A549 (cell line): ENCODE results near the gene PRPF40A. TPM values are rescaled to one million over a fixed set of nuclear protein-coding genes. Genes with fewer than 3 reads are reported as not detected.

Experiments
- ATAC-seq, 2 experiments: fragments of 200-7000 bp in 1 of 2; fragments of >200 bp in 1 of 2; cut with Nextera tagmentation in 1 of 2; cut with Tn5 transposase in 1 of 2; 3 replicates each; pipeline versions ENCODE4 v1.8.0 to v1.9.1; 2018 to 2020; ENCODE audit warnings: mild to moderate bottlenecking in 1 of 2, moderate library complexity in 1 of 2
- CTCF ChIA-PET: fragments of 300-600 bp; sonication (Branson Sonifier 250); formaldehyde crosslinking; extraction: SDS; loops from one replicate; lab custom pipeline; 2021; ENCODE audit warnings: antibody characterized with exemption, inconsistent platforms; lab: Yijun Ruan, JAX
- POLR2A ChIA-PET: fragments of 350-600 bp; formaldehyde crosslinking; extraction: SDS; loops from one replicate; lab custom pipeline; 2021; ENCODE audit warnings: antibody characterized with exemption, inconsistent platforms; lab: Yijun Ruan, JAX
- DNase-seq, 2 experiments: peaks; one replicate each; pipeline versions ENCODE4 v3.0.0 to v3.0.0-alpha.2; 2011 to 2016; ENCODE audit warnings: low read depth in 1 of 2, low spot score in 1 of 2
- FAIRE-seq: peaks from 2 replicates; lab custom pipeline; 2011; peaks lifted over from hg19 to GRCh38; lab: Jason Lieb, UNC
- H3K27ac ChIP-seq, 2 experiments: fragments of >200 bp; sonication (Bioruptor Twin); formaldehyde crosslinking; 3 replicates each; pipeline ENCODE4 v1.5.1; 2016 to 2017
- H3K4me1 ChIP-seq: fragments of >200 bp; sonication (Bioruptor Twin); formaldehyde crosslinking; 3 replicates; pipeline ENCODE4 v1.6.1; 2016
- H3K4me2 ChIP-seq: fragments of >200 bp; sonication (Bioruptor Twin); formaldehyde crosslinking; 3 replicates; pipeline ENCODE4 v1.6.1; 2016
- H3K4me3 ChIP-seq: fragments of >200 bp; sonication (Bioruptor Twin); formaldehyde crosslinking; 3 replicates; pipeline ENCODE4 v1.5.1; 2016
- H3K9me3 ChIP-seq: fragments of >200 bp; sonication (Bioruptor Twin); formaldehyde crosslinking; 3 replicates; pipeline ENCODE4 v1.6.1; 2016
- CHD2 ChIP-seq: fragments of 150-350 bp; IDR thresholded peaks from 2 replicates; pipeline ENCODE4 v1.6.1; 2014; ENCODE audit warnings: low read length; ENCODE audit not compliant: partially characterized antibody
- CHD4 ChIP-seq: fragments of 200-600 bp; sonication (generic); IDR thresholded peaks from 2 replicates; pipeline ENCODE4 v1.6.1; 2016; ENCODE audit warnings: antibody characterized with exemption, mild to moderate bottlenecking, borderline replicate concordance
- EHF ChIP-seq: fragments of 250-450 bp; sonication (Bioruptor Pico); IDR thresholded peaks from 2 replicates; pipeline ENCODE4 v1.5.0; 2020; ENCODE audit warnings: mild to moderate bottlenecking
- ESRRA ChIP-seq: fragments of 150-350 bp; IDR thresholded peaks from 2 replicates; pipeline ENCODE4 v1.6.1; 2014; ENCODE audit warnings: mild to moderate bottlenecking, low read length, borderline replicate concordance
- GATA3 ChIP-seq: IDR thresholded peaks from 2 replicates; pipeline ENCODE4 v1.6.1; 2012; ENCODE audit warnings: borderline replicate concordance
- HOXA7 ChIP-seq: fragments of 250-450 bp; sonication (Bioruptor Pico); IDR thresholded peaks from 2 replicates; pipeline ENCODE4 v1.5.0; 2020; ENCODE audit warnings: mild to moderate bottlenecking, moderate library complexity
- HOXB5 ChIP-seq: fragments of 250-450 bp; sonication (Bioruptor Pico); IDR thresholded peaks from 2 replicates; pipeline ENCODE4 v1.5.0; 2020; ENCODE audit warnings: mild to moderate bottlenecking, moderate library complexity
- JUN ChIP-seq, 2 experiments: fragments of >200 bp; sonication (Bioruptor Twin); formaldehyde crosslinking; IDR thresholded peaks; 2 replicates in 1 of 2; 3 replicates in 1 of 2; pipeline ENCODE4 v1.6.1; 2016 to 2017
- JUNB ChIP-seq: fragments of >200 bp; sonication (Bioruptor Twin); formaldehyde crosslinking; IDR thresholded peaks from 2 replicates; pipeline ENCODE4 v1.6.1; 2016
- KDM1A ChIP-seq: fragments of 200-600 bp; sonication (generic); IDR thresholded peaks from 2 replicates; pipeline ENCODE4 v1.6.1; 2016; ENCODE audit warnings: low read depth, mild to moderate bottlenecking
- MAZ ChIP-seq: fragments of 150-350 bp; IDR thresholded peaks from 2 replicates; pipeline ENCODE4 v1.6.1; 2014; ENCODE audit warnings: antibody characterized with exemption, low read depth, low read length, borderline replicate concordance
- RARB ChIP-seq: fragments of 250-450 bp; sonication (Bioruptor Pico); IDR thresholded peaks from 2 replicates; pipeline ENCODE4 v1.8.0; 2021; ENCODE audit warnings: mild to moderate bottlenecking, moderate library complexity
- SMC3 ChIP-seq: fragments of >200 bp; sonication (Bioruptor Twin); formaldehyde crosslinking; IDR thresholded peaks from 3 replicates; pipeline ENCODE4 v1.6.1; 2018; ENCODE audit warnings: inconsistent platforms
- TFCP2L1 ChIP-seq: fragments of 250-450 bp; sonication (Bioruptor Pico); IDR thresholded peaks from 2 replicates; pipeline ENCODE4 v1.5.0; 2021; ENCODE audit warnings: mild to moderate bottlenecking
- TP53 ChIP-seq: fragments of 250-450 bp; sonication (Bioruptor Pico); IDR thresholded peaks from 2 replicates; pipeline ENCODE4 v1.5.0; 2021; ENCODE audit warnings: mild to moderate bottlenecking, moderate library complexity
- ZC3H11A ChIP-seq: fragments of 450-650 bp; IDR thresholded peaks from 2 replicates; pipeline ENCODE4 v1.6.1; 2014; ENCODE audit warnings: antibody characterized with exemption, mild to moderate bottlenecking
- ZNF302 ChIP-seq: fragments of 250-450 bp; sonication (Bioruptor Pico); IDR thresholded peaks from 2 replicates; pipeline ENCODE4 v1.9.0; 2021; ENCODE audit warnings: inconsistent platforms, mild to moderate bottlenecking, moderate library complexity
- WGBS: methylation state at CpG from one replicate; pipeline ENCODE4 v1.1.6; 2017; ENCODE audit errors: missing lambda C conversion rate; 5-methylcytosine and 5-hydroxymethylcytosine counted together
- polyA plus RNA-seq, 4 experiments: library from polyadenylated mRNA; depleted of rRNA in 3 of 4; stranded (reverse); fragments of >200 nt; fragmentation: RNase III in 1 of 4; extraction: RNeasy Plus Mini Kit Qiagen cat#74134 plus additional on column Dnase treatment in 1 of 4; gene quantifications; 2 replicates in 3 of 4; 3 replicates in 1 of 4; pipeline ENCODE4 v1.2.3, GENCODE V29; 2011 to 2017
- TF ChIP-seq, protein P1 (sequence below): fragments of 200-600 bp; sonication (generic); IDR thresholded peaks from 2 replicates; pipeline ENCODE4 v1.6.1; 2016; ENCODE audit warnings: antibody characterized with exemption, mild to moderate bottlenecking, moderate library complexity
- TF ChIP-seq, protein P2 (sequence below): IDR thresholded peaks from 2 replicates; pipeline ENCODE4 v1.6.1; 2012
- TF ChIP-seq, protein P3 (sequence below): fragments of 250-450 bp; sonication (Bioruptor Pico); IDR thresholded peaks from 2 replicates; pipeline ENCODE4 v1.5.0; 2020; ENCODE audit warnings: low read depth, mild to moderate bottlenecking, moderate library complexity
- TF ChIP-seq, protein P4 (sequence below): fragments of 450-650 bp; IDR thresholded peaks from 2 replicates; pipeline ENCODE4 v1.6.1; 2014; ENCODE audit warnings: antibody characterized with exemption

Gene PRPF40A
- polyA plus RNA-seq, 2 of the 4 experiments (the other 2 are of a cell fraction) = 75.1 to 186 TPM

DNA sequence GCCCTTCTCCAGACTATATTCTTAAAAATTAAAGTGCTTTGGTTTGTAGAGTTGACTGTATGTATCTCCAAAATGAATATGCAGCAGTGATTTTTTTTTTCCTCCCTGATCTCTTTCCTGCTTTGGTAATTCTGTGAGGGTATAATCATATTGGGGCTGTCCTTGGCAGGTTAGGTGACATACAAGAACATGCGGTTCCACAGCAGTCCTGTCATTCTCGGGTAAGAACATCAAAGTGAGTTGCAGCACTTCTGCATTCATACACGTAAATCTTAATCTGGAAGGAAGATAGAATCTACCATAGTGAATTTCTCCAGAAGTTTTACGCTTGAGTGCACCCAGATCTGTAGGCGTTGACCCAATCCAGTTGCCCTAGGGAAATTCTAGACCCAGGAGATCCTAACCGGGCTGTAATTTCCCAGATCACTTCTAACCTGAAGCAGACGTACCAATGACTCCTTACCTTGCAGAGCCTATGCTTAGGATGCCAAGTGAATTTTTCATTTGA is 109.4 kb downstream of the PRPF40A start:
- no peak overlapping the region for H3K27ac ChIP-seq
- 85% methylated on average over 7 of the region's 7 CpGs for WGBS
- FAIRE-seq (no peak), ATAC-seq (no peak), DNase-seq (no peak)
- ChIA-PET POLR2A (interaction anchor here (0.6 kb wide), 1 partner anchor 141 kb away, joined by 3 read pairs; no protein-coding TSS in a partner anchor), CTCF (no interaction called here)
- TF ChIP-seq HOXA7 = no peak
- TF ChIP-seq RARB = no peak
- TF ChIP-seq HOXB5 (CRISPR knock-in tag) = no peak
- TF ChIP-seq KDM1A = no peak
- no peak for TF ChIP-seq TFCP2L1 (CRISPR knock-in tag)
- TF ChIP-seq GATA3 = no peak
- TF ChIP-seq, protein P1, sequence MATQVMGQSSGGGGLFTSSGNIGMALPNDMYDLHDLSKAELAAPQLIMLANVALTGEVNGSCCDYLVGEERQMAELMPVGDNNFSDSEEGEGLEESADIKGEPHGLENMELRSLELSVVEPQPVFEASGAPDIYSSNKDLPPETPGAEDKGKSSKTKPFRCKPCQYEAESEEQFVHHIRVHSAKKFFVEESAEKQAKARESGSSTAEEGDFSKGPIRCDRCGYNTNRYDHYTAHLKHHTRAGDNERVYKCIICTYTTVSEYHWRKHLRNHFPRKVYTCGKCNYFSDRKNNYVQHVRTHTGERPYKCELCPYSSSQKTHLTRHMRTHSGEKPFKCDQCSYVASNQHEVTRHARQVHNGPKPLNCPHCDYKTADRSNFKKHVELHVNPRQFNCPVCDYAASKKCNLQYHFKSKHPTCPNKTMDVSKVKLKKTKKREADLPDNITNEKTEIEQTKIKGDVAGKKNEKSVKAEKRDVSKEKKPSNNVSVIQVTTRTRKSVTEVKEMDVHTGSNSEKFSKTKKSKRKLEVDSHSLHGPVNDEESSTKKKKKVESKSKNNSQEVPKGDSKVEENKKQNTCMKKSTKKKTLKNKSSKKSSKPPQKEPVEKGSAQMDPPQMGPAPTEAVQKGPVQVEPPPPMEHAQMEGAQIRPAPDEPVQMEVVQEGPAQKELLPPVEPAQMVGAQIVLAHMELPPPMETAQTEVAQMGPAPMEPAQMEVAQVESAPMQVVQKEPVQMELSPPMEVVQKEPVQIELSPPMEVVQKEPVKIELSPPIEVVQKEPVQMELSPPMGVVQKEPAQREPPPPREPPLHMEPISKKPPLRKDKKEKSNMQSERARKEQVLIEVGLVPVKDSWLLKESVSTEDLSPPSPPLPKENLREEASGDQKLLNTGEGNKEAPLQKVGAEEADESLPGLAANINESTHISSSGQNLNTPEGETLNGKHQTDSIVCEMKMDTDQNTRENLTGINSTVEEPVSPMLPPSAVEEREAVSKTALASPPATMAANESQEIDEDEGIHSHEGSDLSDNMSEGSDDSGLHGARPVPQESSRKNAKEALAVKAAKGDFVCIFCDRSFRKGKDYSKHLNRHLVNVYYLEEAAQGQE = no peak
- no peak overlapping the region for H3K4me3 ChIP-seq
- H3K4me2 ChIP-seq = no peak overlapping the region
- peaks cover 7% of the 10 kb centered on the region; the same call in 2 of the 3 replicates for H3K4me1 ChIP-seq
- H3K9me3 ChIP-seq = no peaks in the 10 kb centered on the region

DNA sequence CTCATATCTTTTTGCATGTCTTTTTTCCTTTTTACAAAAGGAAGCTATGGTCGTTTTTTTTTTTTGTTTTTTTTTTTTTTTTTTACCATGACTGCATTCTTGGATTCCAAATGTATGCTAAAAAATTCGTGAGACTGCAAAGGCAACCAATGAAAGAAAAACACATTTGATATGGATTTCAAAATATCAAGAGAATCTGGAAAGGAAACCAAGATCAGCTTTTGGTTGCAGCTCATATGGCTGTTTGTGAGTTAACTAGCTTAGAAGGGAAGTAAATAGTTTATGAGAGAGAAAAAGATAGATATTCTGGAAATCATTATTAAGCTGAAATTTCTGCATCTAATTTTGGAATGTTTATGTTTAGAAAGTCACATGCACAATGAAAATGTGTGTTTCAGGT is 110.3 kb downstream of the PRPF40A start:
- ATAC-seq = no peak
- CTCF ChIA-PET = interaction anchor here (1.2 kb wide), 1 partner anchor 9 kb away, joined by 3 read pairs; no protein-coding TSS in a partner anchor
- TF ChIP-seq CHD2 = no peak
- TF ChIP-seq, protein P1 = no peak
- no peak for TF ChIP-seq ZNF302
- TF ChIP-seq, protein P2, sequence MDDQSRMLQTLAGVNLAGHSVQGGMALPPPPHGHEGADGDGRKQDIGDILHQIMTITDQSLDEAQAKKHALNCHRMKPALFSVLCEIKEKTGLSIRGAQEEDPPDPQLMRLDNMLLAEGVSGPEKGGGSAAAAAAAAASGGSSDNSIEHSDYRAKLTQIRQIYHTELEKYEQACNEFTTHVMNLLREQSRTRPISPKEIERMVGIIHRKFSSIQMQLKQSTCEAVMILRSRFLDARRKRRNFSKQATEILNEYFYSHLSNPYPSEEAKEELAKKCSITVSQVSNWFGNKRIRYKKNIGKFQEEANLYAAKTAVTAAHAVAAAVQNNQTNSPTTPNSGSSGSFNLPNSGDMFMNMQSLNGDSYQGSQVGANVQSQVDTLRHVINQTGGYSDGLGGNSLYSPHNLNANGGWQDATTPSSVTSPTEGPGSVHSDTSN = no peak
- no peak for TF ChIP-seq SMC3
- TF ChIP-seq, protein P3, sequence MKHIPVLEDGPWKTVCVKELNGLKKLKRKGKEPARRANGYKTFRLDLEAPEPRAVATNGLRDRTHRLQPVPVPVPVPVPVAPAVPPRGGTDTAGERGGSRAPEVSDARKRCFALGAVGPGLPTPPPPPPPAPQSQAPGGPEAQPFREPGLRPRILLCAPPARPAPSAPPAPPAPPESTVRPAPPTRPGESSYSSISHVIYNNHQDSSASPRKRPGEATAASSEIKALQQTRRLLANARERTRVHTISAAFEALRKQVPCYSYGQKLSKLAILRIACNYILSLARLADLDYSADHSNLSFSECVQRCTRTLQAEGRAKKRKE (CRISPR knock-in tag) = no peak
- TF ChIP-seq CHD4 = no peak
- TF ChIP-seq, protein P4, sequence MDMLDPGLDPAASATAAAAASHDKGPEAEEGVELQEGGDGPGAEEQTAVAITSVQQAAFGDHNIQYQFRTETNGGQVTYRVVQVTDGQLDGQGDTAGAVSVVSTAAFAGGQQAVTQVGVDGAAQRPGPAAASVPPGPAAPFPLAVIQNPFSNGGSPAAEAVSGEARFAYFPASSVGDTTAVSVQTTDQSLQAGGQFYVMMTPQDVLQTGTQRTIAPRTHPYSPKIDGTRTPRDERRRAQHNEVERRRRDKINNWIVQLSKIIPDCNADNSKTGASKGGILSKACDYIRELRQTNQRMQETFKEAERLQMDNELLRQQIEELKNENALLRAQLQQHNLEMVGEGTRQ = no peak
- TF ChIP-seq JUN (IDR thresholded peaks at IDR 0.05) = no peak
- no peak for TF ChIP-seq ZC3H11A
- no peak for TF ChIP-seq ESRRA
- TF ChIP-seq TP53 (CRISPR knock-in tag) = no peak
- no peak for TF ChIP-seq MAZ
- TF ChIP-seq EHF = no peak
- no peak for TF ChIP-seq KDM1A
- TF ChIP-seq JUNB = no peak
- TF ChIP-seq, all 56 proteins: peak for 0
- H3K4me1 ChIP-seq = peaks cover 6% of the 10 kb centered on the region; the same call in 2 of the 3 replicates
- POLR2A ChIA-PET = no interaction called here
- no peaks in the 10 kb centered on the region for H3K9me3 ChIP-seq
- WGBS = 20% methylated on average over 2 of the region's 2 CpGs
- DNase-seq = no peak
- no peak overlapping the region for H3K27ac ChIP-seq
- FAIRE-seq = no peak
- H3K4me3 ChIP-seq = no peak overlapping the region
- H3K4me2 ChIP-seq = no peak overlapping the region
